ENCODE data around the gene WNT11.

WNT11 gene

DNA sequence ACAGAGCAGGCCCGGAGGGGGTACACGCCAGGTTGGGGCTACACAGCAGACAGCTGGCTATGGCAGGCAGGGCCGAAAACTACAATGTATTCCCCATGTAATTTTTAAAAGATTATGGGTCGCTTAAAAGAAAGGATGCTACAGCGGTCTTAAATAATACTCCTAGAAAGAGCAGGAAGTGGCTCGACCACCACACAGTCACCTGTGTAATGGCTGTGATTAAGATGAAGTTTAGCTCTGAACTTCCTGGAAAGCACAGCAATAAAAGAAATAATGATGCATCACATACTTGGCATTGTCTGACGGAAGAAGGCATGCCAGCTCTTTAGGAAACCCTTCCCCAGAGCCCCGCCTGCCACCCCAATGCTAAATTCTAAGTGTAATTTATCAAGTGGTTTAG lies 32.6 kb downstream of the WNT11 start:
- DNase-seq (ENCODE audit: low spot score), result no peak

- DNase-seq (ENCODE audit: low spot score), result no peak
Observed at GRCh38 chr11:76172583-76172982, 33.7 kb downstream of the WNT11 start.

- no peak for DNase-seq (ENCODE audit: low spot score)
Observed at GRCh38 chr11:76170468-76170867, 35.8 kb downstream of the WNT11 start.

DNA sequence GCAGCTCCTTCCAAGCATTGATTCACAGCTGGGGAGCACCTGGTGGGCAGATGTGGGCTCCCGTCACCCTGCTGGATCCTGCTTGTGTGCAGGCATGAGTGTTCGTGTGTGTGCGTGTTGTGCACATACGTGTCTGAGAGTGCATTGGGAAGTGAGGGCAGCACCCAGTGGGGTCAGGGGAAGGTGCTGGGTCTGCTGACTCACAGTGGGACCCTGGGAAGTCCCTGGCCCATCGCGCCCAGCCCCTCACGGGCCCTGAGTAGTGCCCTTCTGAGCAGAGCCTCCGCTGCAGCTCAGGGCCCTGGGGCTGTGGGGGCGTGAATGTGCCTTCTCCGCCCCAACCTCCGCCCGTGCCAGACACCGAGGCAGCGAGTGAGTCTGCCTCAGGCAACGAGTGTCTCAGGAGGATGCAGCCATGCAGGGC lies 36.8 kb downstream of the WNT11 start:
- no peak for DNase-seq (ENCODE audit: low spot score)

GRCh38 chr11:76167590-76167989 lies 38.7 kb downstream of the WNT11 start:
- DNase-seq (ENCODE audit: low spot score), result no peak

- DNase-seq (ENCODE audit: low spot score), result no peak
Observed at GRCh38 chr11:76166314-76166713, 40.0 kb downstream of the WNT11 start.

DNA sequence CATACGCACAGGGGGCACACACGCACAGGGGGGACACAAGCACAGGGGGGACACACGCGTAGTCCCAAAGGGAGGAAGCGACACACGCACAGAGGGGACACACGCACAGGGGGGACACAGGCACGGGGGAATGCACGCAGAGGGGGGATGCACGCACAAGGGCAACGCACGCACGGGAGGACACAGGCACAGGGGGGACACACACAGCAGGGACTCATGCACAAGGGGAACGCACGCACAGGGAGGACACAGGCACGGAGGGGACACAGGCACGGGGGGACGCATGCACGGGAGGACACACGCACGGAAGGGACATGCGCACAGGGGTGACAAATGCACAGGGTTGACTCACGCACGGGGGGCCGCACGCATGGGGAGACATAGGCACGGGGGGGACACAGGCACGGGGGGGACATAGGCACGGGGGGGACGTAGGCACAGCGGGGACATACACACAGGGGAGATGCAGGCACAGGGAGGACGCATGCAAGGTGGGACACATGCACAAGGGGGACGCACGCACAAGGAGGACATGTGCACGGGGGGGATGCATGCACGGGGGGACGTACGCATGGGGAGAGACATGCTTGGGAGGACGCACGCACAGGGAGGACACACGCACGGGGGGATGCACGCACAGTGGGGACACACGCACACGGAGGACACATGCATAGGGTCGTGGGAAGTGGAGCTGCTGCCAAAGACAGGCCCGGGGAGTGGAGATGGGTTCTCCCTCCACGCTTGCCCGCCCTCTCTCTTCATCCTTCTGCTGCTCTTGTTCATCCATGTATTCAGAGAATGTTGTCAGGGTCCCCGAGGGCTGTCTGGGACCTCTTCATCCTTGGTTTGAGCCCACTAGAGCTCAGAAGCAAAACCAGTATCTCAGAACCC lies 41.2 kb downstream of the WNT11 start:
- no peak for DNase-seq (ENCODE audit: low spot score)

GRCh38 chr11:76164081-76164480 lies 42.2 kb downstream of the WNT11 start:
- no peak for DNase-seq (ENCODE audit: low spot score)

GRCh38 chr11:76163289-76163880 lies 42.9 kb downstream of the WNT11 start:
- no peak for DNase-seq (ENCODE audit: low spot score)

- DNase-seq (ENCODE audit: low spot score), result no peak
Observed at GRCh38 chr11:76162336-76163288, 43.7 kb downstream of the WNT11 start.

DNA sequence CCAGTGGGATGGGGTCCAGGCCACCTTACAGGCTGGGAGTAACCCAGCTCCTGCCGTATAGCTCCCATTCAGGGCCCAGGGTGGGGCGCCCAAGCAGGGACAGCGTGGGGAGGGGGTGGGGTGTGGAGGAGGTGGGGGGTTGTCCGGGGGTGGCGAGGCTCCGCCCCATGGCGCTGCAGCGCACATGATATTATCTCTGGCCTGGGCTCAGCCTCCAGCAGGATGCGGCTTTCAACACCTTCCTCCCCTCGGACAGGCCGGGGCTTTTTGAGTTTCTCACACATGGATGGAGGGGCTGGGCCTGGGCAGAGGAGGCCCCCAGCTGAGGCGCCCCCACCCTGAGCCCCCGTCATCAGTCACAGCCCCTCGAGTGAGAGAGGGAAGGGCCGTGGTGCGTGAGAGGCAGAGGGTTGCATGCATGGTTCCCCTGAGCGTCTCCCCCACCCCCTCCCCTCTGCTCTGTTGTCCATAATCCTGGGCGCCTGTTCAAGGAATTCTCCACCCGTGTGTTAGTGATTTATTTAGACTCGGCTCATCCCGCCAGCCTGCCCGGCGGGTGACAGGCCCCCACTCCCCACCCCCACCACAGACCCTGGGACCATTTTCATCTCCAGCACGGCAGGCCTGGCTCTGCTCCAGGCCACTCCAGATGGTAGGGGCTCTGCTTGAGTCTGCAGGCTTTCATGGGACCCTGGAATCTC lies 44.9 kb downstream of the WNT11 start:
- no peak for DNase-seq (ENCODE audit: low spot score)

- no peak for DNase-seq (ENCODE audit: low spot score)
Observed at GRCh38 chr11:76160856-76161255, 45.4 kb downstream of the WNT11 start.

DNA sequence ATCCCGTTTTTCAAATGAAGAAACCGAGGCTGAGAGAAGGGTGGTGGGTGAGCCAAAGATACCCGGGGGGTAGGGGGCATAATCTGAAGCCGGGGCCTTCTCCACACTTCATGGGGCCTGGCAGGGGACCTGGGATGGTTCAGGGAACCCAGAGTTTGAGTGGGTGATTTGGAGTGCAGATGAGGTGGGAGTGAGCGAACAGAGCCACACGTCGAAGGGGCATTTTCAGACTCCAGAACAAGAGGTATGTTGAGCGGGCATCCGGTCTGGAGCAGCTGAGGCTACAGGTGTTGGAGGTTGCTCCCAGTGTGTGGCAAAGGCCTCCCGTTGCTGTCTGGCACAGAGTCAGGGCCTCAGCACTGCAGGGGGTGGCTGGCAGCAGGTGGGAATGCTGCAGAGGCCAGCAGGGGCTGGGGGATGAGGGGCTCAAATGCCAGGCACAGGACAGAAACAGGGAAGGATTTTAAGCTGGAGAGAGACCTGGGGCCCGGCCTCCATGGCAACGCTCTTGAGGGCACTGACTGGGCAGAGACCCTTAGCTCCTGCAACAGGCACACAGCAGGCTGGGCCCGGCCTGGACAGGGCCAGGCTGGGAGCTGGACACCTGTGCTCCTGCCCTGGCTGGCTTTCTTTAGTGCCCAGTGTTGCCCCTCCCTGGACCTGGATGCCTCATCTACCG lies 46.2 kb downstream of the WNT11 start:
- no peak for DNase-seq (ENCODE audit: low spot score)

GRCh38 chr11:76159303-76159937 lies 46.9 kb downstream of the WNT11 start:
- no peak for DNase-seq (ENCODE audit: low spot score)

DNA sequence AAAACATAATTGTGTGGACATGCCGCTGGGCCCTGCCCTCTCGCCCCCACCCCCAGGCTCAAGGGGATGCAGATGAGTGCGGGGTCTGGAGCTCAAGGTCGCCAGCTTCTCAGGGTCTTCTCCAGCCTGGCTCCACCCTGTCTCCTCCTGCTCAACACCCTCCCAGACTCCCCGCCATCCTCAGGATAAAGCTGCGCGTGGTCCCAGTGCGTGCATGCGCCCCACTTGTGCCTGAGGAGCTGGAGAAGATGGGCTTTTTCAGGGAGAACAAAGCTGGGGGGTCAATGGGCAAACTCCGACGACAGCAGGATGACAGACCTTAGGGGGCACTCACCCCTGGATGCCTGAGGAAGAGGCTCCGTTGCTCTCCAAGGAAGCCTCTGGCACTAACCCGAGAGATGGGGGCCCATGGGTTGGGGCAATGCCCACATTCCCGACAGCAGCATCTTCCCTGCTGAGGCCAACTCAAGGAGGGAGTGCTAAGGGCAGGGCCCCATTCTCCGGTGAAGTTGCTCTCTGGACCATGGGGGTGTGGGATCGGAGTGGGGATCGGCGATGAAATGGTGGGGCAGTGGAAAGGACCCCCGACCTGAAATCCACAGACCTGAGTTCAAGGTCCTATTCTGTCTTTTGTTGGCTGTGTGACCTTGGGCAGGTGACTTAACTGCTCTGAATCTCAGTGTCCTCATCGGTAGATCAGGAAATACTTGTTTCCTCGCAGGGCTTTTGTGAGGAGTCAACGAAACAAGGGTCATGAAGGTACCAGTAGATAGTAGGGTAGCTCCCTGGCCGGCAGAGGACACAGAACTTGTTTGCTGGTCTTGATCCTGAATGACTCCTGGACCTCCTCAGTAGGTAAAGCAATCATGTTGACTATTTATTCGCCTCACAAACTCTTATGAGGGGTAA lies 47.7 kb downstream of the WNT11 start:
- no peak for DNase-seq (ENCODE audit: low spot score)

- DNase-seq (ENCODE audit: low spot score), result no peak
Observed at GRCh38 chr11:76157891-76158290, 48.4 kb downstream of the WNT11 start.

DNA sequence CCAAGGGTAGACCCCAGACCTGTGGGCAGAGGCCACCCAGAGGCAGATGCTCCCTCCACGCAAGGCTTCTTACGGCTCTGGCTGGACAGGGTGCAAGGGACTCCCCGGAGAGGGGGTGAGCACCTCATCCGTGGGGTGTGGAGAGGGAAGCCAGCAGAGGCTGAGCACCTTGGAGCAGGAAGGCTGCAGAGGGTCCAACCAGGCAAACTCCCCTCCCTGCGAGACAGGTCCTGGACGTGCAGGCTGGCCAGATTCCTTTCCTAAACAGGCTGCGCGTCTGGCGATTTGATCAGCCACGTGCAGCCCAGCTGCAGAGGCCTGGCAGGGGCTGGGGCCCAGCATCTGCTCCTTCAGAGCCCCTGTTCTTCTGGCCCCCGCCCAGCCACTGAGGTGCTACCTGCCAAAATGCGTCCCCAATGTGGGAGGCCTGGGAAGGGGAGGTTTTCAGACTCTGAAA lies 49.3 kb downstream of the WNT11 start:
- DNase-seq (ENCODE audit: low spot score), result no peak

DNA sequence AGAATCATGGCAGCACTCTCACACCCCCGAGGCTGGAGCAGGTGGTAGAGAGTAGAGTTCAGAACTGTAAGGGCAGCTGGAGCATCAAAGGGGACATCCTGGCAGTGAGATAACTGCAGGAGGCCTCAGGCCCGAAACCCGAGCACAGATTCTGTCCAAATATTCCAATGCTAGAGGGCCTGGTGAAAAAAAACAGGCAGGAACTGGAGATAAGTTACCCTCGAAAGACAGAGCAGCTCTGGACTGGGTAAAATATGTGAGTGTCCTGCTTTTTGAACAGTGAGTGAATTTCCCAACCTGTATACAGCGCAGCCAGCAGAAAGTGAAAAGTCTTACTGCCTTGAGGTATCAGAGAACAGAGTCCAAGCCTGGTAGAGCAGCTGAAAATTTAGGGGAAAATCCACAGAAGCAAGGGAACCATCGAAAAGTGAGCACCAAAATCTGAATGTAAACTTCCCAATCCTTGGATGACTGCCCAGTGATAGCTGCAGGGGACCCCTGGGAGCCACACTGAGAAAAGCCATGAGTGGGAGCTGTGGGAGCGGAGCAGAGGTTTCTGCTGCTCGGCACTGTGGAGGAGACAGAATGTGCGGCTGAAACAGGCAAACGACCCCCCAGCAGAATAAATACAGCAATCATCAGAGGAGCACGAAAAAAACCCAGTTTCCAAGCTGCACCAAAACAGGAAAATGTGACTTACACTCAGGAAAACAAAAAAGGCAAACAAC lies 50.6 kb downstream of the WNT11 start:
- no peak for DNase-seq (ENCODE audit: low spot score)

DNA sequence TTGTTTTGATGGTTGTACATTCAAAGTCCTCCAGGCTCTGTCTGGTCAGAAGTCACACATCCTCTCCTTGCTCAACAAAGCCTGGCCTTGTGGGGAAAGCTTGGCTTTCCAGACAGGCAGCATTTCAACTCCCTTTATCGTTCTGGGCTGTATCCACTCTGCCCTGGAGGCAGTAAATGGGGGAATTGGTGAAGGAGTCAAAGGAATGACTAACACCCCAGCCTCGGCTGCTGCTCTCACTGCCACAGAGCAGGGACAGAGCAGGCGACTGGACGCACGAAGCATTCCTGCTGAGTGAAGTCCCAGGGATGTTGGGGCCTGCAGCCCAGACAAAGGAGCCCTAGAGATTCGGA lies 52.8 kb downstream of the WNT11 start:
- no peak for DNase-seq (ENCODE audit: low spot score)
